RWPE2 (cell line): ENCODE measurements around the gene TRAF4.

ENCODE experiments used
- ATAC-seq: fragments of 200-7000 bp; cut with Tn5 transposase; 3 replicates; pipeline ENCODE4 v1.9.1; 2021; ENCODE audit warnings: low read depth
- DNase-seq: peaks from one replicate; pipeline ENCODE4 v3.0.0-alpha.2; 2020; ENCODE audit warnings: low spot score
- H3K27ac ChIP-seq: fragments of 450-650 bp; 2 replicates; pipeline ENCODE4 v1.5.1; 2017; ENCODE audit warnings: mild to moderate bottlenecking; ENCODE audit not compliant: poor library complexity, severe bottlenecking
- H3K27me3 ChIP-seq: fragments of 250-450 bp; sonication (Bioruptor Pico); 2 replicates; pipeline ENCODE4 v1.5.1; 2021; ENCODE audit warnings: mild to moderate bottlenecking, moderate library complexity; ENCODE audit not compliant: insufficient read depth, poor library complexity, severe bottlenecking
- H3K36me3 ChIP-seq: fragments of 250-450 bp; sonication (Bioruptor Pico); 2 replicates; pipeline ENCODE4 v1.5.1; 2020; ENCODE audit warnings: low read depth, mild to moderate bottlenecking, moderate library complexity
- H3K4me1 ChIP-seq: fragments of 250-450 bp; sonication (Bioruptor Pico); 2 replicates; pipeline ENCODE4 v1.5.1; 2021; ENCODE audit warnings: mild to moderate bottlenecking, moderate library complexity; ENCODE audit not compliant: insufficient read depth, poor library complexity, severe bottlenecking
- H3K4me3 ChIP-seq: fragments of 250-450 bp; sonication (Bioruptor Pico); 2 replicates; pipeline ENCODE4 v1.5.1; 2021; ENCODE audit warnings: mild to moderate bottlenecking, moderate library complexity; ENCODE audit not compliant: severe bottlenecking
- H3K9me3 ChIP-seq: fragments of 250-450 bp; sonication (Bioruptor Pico); 2 replicates; pipeline ENCODE4 v1.5.1; 2021; ENCODE audit warnings: mild to moderate bottlenecking, moderate library complexity; ENCODE audit not compliant: severe bottlenecking
- CTCF ChIP-seq: fragments of 450-650 bp; IDR thresholded peaks from one replicate; pipeline ENCODE4 v1.5.1; 2017; ENCODE audit warnings: mild to moderate bottlenecking, moderate library complexity; ENCODE audit not compliant: poor library complexity, severe bottlenecking

The TRAF4 gene

GRCh38 chr17:28737770-28738679, 5.8 kb upstream of the TRAF4 start:
- H3K27ac ChIP-seq: no peak overlapping the region
- H3K4me1 ChIP-seq: peaks cover 4% of the 10 kb centered on the region
- H3K36me3 ChIP-seq: no peaks in the 10 kb centered on the region
- DNase-seq (no peak), ATAC-seq (no peak)
- H3K9me3 ChIP-seq: no peaks in the 10 kb centered on the region
- no peaks in the 10 kb centered on the region for H3K27me3 ChIP-seq
- no peak overlapping the region for H3K4me3 ChIP-seq
- TF ChIP-seq CTCF: no peak

- ATAC-seq: no peak
- no peaks in the 10 kb centered on the region for H3K27me3 ChIP-seq
- H3K4me3 ChIP-seq: no peak overlapping the region
- no peak for TF ChIP-seq CTCF
- H3K4me1 ChIP-seq: peaks cover 4% of the 10 kb centered on the region
- no peaks in the 10 kb centered on the region for H3K36me3 ChIP-seq
- H3K9me3 ChIP-seq: no peaks in the 10 kb centered on the region
- H3K27ac ChIP-seq: no peak overlapping the region
- DNase-seq: no peak
These were observed 5.0 kb upstream of the TRAF4 start for GRCh38 chr17:28738680-28739384.

GRCh38 chr17:28740406-28741357, 3.1 kb upstream of the TRAF4 start:
- no peaks in the 10 kb centered on the region for H3K27me3 ChIP-seq
- no peak for DNase-seq
- no peaks in the 10 kb centered on the region for H3K9me3 ChIP-seq
- no peak for ATAC-seq
- peaks cover 4% of the 10 kb centered on the region for H3K4me1 ChIP-seq
- no peak overlapping the region for H3K4me3 ChIP-seq
- no peak for TF ChIP-seq CTCF
- H3K36me3 ChIP-seq: peaks cover 11% of the 10 kb centered on the region
- no peak overlapping the region for H3K27ac ChIP-seq

- ATAC-seq (no peak), DNase-seq (no peak)
- TF ChIP-seq CTCF: no peak
- no peaks in the 10 kb centered on the region for H3K9me3 ChIP-seq
- peaks cover 21% of the 10 kb centered on the region for H3K36me3 ChIP-seq
- peaks cover 10% of the 10 kb centered on the region for H3K4me1 ChIP-seq
- H3K27me3 ChIP-seq: no peaks in the 10 kb centered on the region
- peak overlapping the region; percentile 95 for H3K27ac ChIP-seq
- H3K4me3 ChIP-seq: no peak overlapping the region
These were observed 2.2 kb upstream of the TRAF4 start for GRCh38 chr17:28741358-28742349.
